ENCODE data around the gene SUSD1. TPM values are rescaled to one million over a fixed set of nuclear protein-coding genes. Genes with fewer than 3 reads are reported as not detected.

Gene SUSD1
- polyA plus RNA-seq, 1 donor (not counting 4 experiments of a cell fraction or from before 2014, with no cell fraction given) = 3.6 TPM

- Histone ChIP-seq H2AFZ (ENCODE audit: control insufficient read depth, low read length) (no peak overlapping the region), H3K4me1 (ENCODE audit: control insufficient read depth, extremely low read depth, insufficient read depth, low read length) (peaks cover 11% of the 10 kb centered on the region), H3K9me1 (ENCODE audit: control insufficient read depth, extremely low read depth, insufficient read depth, low read length) (no peaks in the 10 kb centered on the region), H3K27ac (ENCODE audit: control insufficient read depth, insufficient read depth, low read length) (no peak overlapping the region), H3K9me3 (ENCODE audit: control insufficient read depth, low read depth, low read length) (no peaks in the 10 kb centered on the region), H3K79me2 (ENCODE audit: control insufficient read depth, insufficient read depth, low read length) (no peaks in the 10 kb centered on the region), H4K20me1 (ENCODE audit: control insufficient read depth, extremely low read depth, insufficient read depth, low read length) (no peaks in the 10 kb centered on the region), H3K9ac (ENCODE audit: control insufficient read depth, extremely low read depth, insufficient read depth, low read length) (no peak overlapping the region), H3K4me3 (ENCODE audit: control insufficient read depth in 2 of 3, extremely low read depth in 1 of 3, insufficient read depth in 2 of 3, low read depth in 1 of 3, low read length in 3 of 3) (no peak overlapping the region), H3K27me3 (ENCODE audit: control insufficient read depth, extremely low read depth, insufficient read depth, low read length) (no peaks in the 10 kb centered on the region), H3K36me3 (ENCODE audit: control insufficient read depth in 2 of 2, extremely low read depth in 1 of 2, insufficient read depth in 2 of 2, low read length in 2 of 2) (no peaks in the 10 kb centered on the region), H3K4me2 (ENCODE audit: control insufficient read depth, extremely low read depth, insufficient read depth, low read depth, low read length) (no peak overlapping the region)
- dilution Hi-C loops (cut with MboI; ENCODE audit: extremely low pct_ligation_motif_present, low sequenced_read_pairs) = no loop called here
- TF ChIP-seq, protein P1, sequence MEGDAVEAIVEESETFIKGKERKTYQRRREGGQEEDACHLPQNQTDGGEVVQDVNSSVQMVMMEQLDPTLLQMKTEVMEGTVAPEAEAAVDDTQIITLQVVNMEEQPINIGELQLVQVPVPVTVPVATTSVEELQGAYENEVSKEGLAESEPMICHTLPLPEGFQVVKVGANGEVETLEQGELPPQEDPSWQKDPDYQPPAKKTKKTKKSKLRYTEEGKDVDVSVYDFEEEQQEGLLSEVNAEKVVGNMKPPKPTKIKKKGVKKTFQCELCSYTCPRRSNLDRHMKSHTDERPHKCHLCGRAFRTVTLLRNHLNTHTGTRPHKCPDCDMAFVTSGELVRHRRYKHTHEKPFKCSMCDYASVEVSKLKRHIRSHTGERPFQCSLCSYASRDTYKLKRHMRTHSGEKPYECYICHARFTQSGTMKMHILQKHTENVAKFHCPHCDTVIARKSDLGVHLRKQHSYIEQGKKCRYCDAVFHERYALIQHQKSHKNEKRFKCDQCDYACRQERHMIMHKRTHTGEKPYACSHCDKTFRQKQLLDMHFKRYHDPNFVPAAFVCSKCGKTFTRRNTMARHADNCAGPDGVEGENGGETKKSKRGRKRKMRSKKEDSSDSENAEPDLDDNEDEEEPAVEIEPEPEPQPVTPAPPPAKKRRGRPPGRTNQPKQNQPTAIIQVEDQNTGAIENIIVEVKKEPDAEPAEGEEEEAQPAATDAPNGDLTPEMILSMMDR (optimal IDR thresholded peaks at IDR 0.05 in 1 of 3, IDR thresholded peaks at IDR 0.05 in 1 of 3, conservative IDR thresholded peaks at IDR 0.05 in 1 of 3; ENCODE audit: extremely low read depth in 1 of 3, insufficient read depth in 2 of 3, low read length in 3 of 3) = no peak
- no peak for TF ChIP-seq EZH2 (IDR thresholded peaks at IDR 0.05; ENCODE audit: low read length)
- DNase-seq (ENCODE audit: low read depth, low spot score) (no peak), FAIRE-seq (no peak)
Measured at GRCh38 chr9:111991179-111991578, 183.9 kb downstream of the SUSD1 start.

Small RNA genes within 50 kb of the gene (small RNA-seq; reads per million reads assigned to genes)
- 0 reads per million in 3 experiments for gene RF00019 (ENCODE audit: insufficient read length in 3 of 3, low read depth in 3 of 3, low replicate concordance in 1 of 3)
- 0 to 0.33 (median 0) reads per million in 3 experiments for gene RNU6-710P (ENCODE audit: insufficient read length in 3 of 3, low read depth in 3 of 3, low replicate concordance in 1 of 3)
- 0 reads per million in 3 experiments for gene RNU6-855P (ENCODE audit: insufficient read length in 3 of 3, low read depth in 3 of 3, low replicate concordance in 1 of 3)

Other genes with a start within 250 kb of the SUSD1 start
- 43.7 to 83.3 TPM (median 51.0 TPM) in 3 replicates for gene PTBP3, start 158.3 kb upstream of the SUSD1 start, polyA plus RNA-seq
- 15.7 to 27.6 TPM (median 25.0 TPM) in 3 replicates for gene HSDL2, start 204.8 kb upstream of the SUSD1 start, polyA plus RNA-seq

Measured in keratinocyte (primary cell).